ENCODE results near the gene PTPN1.
"Not testable (repeated sequence)": the region's sequence is repeated elsewhere in the genome, so short reads cannot be mapped to it uniquely, and the experiment has no call there.

Gene PTPN1

GRCh38 chr20:50533464-50533863 is 23.3 kb downstream of the PTPN1 start:
- no peak for TF ChIP-seq CTCF (IDR thresholded peaks at IDR 0.05; ENCODE audit: control insufficient read depth, extremely low read depth, insufficient read depth)
- DNase-seq (ENCODE audit: low read depth): no peak
- no peak overlapping the region for H3K4me3 ChIP-seq (ENCODE audit: low read depth, low read length)

DNA sequence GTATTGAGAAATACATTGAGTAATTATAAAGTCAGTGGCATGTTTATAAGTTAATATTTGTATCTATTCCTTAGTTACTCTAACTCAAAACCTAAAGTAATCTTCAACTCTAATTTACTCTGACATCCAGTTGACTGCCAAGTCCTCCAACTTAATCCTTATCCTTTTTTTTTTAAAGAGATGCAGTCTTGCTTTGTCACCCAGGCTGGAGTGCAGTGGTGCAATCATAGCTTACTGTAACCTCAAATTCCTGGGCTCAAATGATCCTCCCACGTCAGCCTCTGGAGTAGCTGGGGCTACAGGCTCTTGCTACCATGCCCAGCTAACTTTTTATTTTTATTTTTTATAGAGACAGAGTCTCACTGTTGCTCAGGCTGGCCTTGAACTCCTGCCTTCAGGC is 24.4 kb downstream of the PTPN1 start:
- no peak for TF ChIP-seq CTCF (IDR thresholded peaks at IDR 0.05; ENCODE audit: control insufficient read depth, extremely low read depth, insufficient read depth)
- no peak for DNase-seq (ENCODE audit: low read depth)
- H3K4me3 ChIP-seq (ENCODE audit: low read depth, low read length): no peak overlapping the region

DNA sequence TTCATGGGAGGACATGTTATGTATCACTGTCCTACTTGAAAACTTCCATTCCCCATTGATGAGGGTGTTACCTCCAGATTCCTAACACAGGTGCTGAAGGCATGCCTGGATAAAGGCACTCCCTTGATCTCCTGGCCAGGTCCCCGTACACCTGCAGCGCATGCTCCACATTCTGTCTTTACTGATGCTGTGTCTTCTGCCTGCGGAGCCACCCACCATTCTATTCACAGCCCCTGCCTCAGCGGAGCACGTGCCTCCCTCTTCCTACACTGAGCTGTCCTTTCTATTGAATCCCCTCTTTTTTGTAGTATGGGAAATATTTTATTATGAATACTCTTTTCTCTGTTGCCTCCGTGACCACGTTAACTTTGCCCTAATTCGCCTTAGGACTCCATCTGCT is 25.0 kb downstream of the PTPN1 start:
- no peak overlapping the region for H3K4me3 ChIP-seq (ENCODE audit: low read depth, low read length)
- no peak for DNase-seq (ENCODE audit: low read depth)
- TF ChIP-seq CTCF (IDR thresholded peaks at IDR 0.05; ENCODE audit: control insufficient read depth, extremely low read depth, insufficient read depth): no peak

DNA sequence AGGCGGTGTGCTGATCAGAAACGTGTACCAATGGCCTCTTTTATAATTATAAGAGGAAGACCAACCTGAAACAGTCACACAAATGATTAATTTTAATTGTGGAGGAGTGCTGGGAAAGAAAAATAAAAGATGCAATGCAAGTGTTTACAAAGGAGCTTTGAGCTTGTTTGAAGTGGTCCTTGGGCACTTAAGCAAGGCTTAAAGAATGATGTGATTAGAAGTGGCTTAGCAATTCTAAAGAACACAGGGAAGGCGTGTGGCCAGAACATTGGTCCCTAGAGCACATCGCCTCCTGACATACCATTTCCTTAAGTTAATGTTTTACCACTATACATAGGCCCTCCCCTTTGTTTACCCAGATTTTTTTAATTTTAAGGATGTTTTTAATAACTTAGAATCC is 26.1 kb downstream of the PTPN1 start:
- no peak for DNase-seq (ENCODE audit: low read depth)
- no peak for TF ChIP-seq CTCF (IDR thresholded peaks at IDR 0.05; ENCODE audit: control insufficient read depth, extremely low read depth, insufficient read depth)

GRCh38 chr20:50537546-50538201 is 27.5 kb downstream of the PTPN1 start:
- DNase-seq (ENCODE audit: low read depth): no peak
- TF ChIP-seq CTCF (IDR thresholded peaks at IDR 0.05; ENCODE audit: control insufficient read depth, extremely low read depth, insufficient read depth): no peak
- H3K4me3 ChIP-seq (ENCODE audit: low read depth, low read length): peak overlapping the region; percentile 21; the same call in 1 of the 2 replicates

More for the DNA sequence above, 26.1 kb downstream of the PTPN1 start:
- no peak overlapping the region for H3K4me3 ChIP-seq (ENCODE audit: low read depth, low read length)

- DNase-seq (ENCODE audit: low read depth): peak; percentile 32
- H3K4me3 ChIP-seq (ENCODE audit: low read depth, low read length): peak overlapping the region; percentile 21; the same call in 1 of the 2 replicates
- TF ChIP-seq CTCF (IDR thresholded peaks at IDR 0.05; ENCODE audit: control insufficient read depth, extremely low read depth, insufficient read depth): no peak
These were observed 28.1 kb downstream of the PTPN1 start for GRCh38 chr20:50538276-50538675.

DNA sequence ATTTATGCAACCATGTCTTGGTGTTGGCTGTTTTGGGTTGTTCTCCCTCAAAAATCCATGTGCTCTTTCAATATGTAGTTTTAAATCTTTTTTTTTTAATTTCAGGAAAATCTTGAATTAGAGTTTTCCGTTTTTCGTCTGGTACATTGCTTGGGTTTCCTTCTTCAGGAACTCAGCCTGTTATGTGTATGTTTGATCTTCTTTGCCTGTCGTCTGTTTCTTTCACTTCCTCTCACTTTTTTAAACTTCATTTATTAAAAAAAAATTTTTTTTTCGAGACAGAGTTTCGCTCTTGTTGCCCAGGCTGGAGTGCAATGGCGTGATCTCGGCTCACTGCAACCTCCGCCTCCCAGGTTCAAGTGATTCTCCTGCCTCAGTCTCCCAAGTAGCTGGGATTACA is 29.6 kb downstream of the PTPN1 start:
- H3K4me3 ChIP-seq (ENCODE audit: low read depth, low read length); DNase-seq (ENCODE audit: low read depth): not testable (repeated sequence)

Data from LNCaP clone FGC (cell line).